Mesothelial cell of epicardium (in vitro differentiated cells): ENCODE data around the gene PITX3. TPM values are rescaled to one million over a fixed set of nuclear protein-coding genes. Genes with fewer than 3 reads are reported as not detected.

ENCODE experiments used
- DNase-seq, 2 experiments: peaks; one replicate each; pipeline ENCODE4 v3.0.0; 2021; ENCODE audit warnings: low spot score in 2 of 2; ENCODE audit not compliant: unreplicated experiment in 2 of 2
- H3K27ac Mint-ChIP-seq: 2 replicates; pipeline ENCODE4 v1.8.0; 2021; ENCODE audit warnings: mixed read lengths
- H3K27me3 Mint-ChIP-seq: 2 replicates; pipeline ENCODE4 v1.8.0; 2021; ENCODE audit warnings: low read depth, mixed read lengths
- H3K36me3 Mint-ChIP-seq: 2 replicates; pipeline ENCODE4 v1.8.0; 2021; ENCODE audit warnings: mixed read lengths
- H3K4me1 Mint-ChIP-seq: 2 replicates; pipeline ENCODE4 v1.8.0; 2021; ENCODE audit warnings: mixed read lengths
- H3K4me3 Mint-ChIP-seq: 2 replicates; pipeline ENCODE4 v1.8.0; 2021; ENCODE audit warnings: mild to moderate bottlenecking, moderate library complexity, mixed read lengths
- H3K9me3 Mint-ChIP-seq: 2 replicates; pipeline ENCODE4 v1.8.0; 2021; ENCODE audit warnings: mixed read lengths
- total RNA-seq: library from RNA; stranded (reverse); gene quantifications from 3 replicates; pipeline ENCODE4 v1.2.1, GENCODE V29; 2021
- TF ChIP-seq, protein P1 (sequence below): fragments of 200-600 bp; sonication (generic); IDR thresholded peaks from one replicate; pipeline ENCODE4 v1.5.0; 2021; ENCODE audit warnings: antibody characterized with exemption; ENCODE audit not compliant: unreplicated experiment

PITX3 gene
- total RNA-seq, 1 donor from 2014 or later = not detected

DNA sequence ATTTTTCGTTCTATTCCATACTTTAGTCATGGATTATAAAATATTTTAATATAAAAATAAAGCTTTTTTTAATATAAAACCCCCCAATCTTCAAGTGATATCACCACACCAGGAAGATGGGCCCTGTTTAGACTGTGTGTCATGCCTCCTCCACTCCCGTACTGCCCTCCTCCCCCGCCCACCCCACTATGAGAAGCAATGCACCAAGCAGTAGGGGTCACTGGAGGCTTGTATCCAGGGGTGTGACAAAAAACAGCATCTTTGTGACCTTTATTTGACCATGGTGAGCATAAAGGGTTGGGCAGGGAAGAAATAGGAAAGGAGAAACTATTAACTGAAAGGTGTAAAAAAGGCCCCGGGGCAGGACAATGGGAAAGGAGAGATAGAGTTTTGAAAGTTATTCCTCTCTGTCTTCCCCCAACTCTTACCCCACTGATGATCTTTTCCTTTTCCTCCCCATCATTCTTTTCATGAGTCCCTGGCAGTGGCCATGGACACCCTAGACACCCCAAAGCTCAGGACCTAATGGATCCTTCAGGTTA is 3.5 kb downstream of the PITX3 start:
- H3K27ac Mint-ChIP-seq = no peak overlapping the region
- H3K27me3 Mint-ChIP-seq = peaks cover 93% of the 10 kb centered on the region
- H3K9me3 Mint-ChIP-seq = no peaks in the 10 kb centered on the region
- H3K4me1 Mint-ChIP-seq = peaks cover 11% of the 10 kb centered on the region
- H3K36me3 Mint-ChIP-seq = no peaks in the 10 kb centered on the region
- no peak overlapping the region for H3K4me3 Mint-ChIP-seq
- TF ChIP-seq, protein P1, sequence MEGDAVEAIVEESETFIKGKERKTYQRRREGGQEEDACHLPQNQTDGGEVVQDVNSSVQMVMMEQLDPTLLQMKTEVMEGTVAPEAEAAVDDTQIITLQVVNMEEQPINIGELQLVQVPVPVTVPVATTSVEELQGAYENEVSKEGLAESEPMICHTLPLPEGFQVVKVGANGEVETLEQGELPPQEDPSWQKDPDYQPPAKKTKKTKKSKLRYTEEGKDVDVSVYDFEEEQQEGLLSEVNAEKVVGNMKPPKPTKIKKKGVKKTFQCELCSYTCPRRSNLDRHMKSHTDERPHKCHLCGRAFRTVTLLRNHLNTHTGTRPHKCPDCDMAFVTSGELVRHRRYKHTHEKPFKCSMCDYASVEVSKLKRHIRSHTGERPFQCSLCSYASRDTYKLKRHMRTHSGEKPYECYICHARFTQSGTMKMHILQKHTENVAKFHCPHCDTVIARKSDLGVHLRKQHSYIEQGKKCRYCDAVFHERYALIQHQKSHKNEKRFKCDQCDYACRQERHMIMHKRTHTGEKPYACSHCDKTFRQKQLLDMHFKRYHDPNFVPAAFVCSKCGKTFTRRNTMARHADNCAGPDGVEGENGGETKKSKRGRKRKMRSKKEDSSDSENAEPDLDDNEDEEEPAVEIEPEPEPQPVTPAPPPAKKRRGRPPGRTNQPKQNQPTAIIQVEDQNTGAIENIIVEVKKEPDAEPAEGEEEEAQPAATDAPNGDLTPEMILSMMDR = no peak
- DNase-seq = no peak

DNA sequence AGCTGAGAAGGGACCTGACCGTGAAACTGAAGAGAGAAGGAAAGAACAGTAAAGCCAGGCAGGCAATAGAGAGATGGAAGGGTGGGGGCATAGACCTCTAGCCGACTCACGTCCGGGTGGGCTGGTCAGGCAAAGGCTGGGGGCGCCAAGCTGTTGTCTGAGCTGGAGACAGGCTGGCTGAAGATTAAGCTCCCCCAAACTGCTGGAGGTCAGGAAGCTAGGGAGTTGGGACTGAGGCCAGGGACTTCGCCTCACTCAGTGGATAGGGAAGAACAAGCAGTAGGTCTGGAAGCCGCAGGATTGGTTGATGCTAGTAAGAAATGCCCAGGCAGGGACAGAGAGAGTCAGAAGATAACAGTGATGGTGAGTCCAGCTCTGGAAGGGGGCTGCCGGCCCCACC is 5.3 kb downstream of the PITX3 start:
- Mint-ChIP-seq H3K36me3 (no peaks in the 10 kb centered on the region), H3K27me3 (peaks cover 96% of the 10 kb centered on the region), H3K4me3 (no peak overlapping the region), H3K27ac (no peak overlapping the region), H3K9me3 (no peaks in the 10 kb centered on the region), H3K4me1 (peaks cover 5% of the 10 kb centered on the region)
- TF ChIP-seq, protein P1 = no peak
- no peak for DNase-seq

DNA sequence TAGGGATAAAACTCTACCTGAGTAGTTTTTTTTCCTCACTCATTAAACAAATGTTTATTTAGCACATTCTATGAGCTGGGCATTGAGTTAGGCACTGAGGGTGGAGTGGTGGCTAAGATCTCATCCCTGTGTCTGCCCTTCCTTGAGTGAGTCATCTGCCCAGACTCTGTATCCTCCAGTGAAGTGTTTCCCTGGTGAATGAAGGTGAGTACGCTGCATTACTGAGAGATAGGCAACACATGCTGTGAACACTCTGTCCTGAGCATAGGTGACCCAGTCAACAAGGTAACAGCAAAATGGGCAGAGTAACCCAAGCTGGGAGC is 5.8 kb downstream of the PITX3 start:
- Mint-ChIP-seq H3K27ac (no peak overlapping the region), H3K4me3 (no peak overlapping the region)
- TF ChIP-seq, protein P1 = no peak

DNA sequence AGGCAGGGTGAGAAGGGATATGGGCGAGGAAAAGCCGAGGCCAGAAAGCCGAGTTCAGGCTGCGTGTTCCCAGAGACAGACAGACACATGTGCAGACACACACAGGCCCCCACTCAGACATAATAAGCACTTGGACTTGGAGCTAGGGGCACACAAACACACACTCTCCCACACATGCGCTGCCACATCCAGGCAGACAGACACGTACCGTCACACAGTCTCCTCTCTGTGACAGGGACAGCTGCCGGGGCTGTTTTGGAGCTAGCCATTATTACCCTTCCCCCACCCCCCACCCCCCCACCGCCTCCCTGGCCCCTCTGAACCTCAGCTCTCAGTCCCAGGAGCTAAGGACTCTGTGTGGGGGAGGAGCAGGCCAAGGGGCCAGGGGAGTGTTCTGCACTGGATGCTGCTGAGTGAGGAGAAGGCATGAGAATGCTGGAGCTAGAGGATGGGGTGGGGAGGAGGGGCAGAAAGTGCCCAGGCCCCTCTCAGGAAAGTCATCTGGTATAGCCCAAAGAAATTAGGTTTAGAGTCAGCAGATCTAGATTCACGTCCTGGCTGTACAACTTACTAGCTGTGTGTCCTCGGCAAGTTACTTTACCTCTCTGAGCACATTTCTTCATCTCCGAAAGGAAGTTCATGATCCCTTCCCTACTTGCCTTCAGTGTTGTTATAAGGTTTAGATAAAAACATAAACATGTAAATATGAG is 6.3 kb downstream of the PITX3 start:
- Mint-ChIP-seq H3K27ac (no peak overlapping the region), H3K27me3 (peaks cover 96% of the 10 kb centered on the region), H3K36me3 (no peaks in the 10 kb centered on the region), H3K9me3 (no peaks in the 10 kb centered on the region), H3K4me3 (no peak overlapping the region), H3K4me1 (peaks cover 2% of the 10 kb centered on the region)
- TF ChIP-seq, protein P1 = no peak
- no peak for DNase-seq

More for the DNA sequence above, 5.8 kb downstream of the PITX3 start:
- Mint-ChIP-seq H3K9me3 (no peaks in the 10 kb centered on the region), H3K36me3 (no peaks in the 10 kb centered on the region), H3K4me1 (peaks cover 3% of the 10 kb centered on the region), H3K27me3 (peaks cover 96% of the 10 kb centered on the region)
- DNase-seq = no peak

- no peaks in the 10 kb centered on the region for H3K36me3 Mint-ChIP-seq
- H3K4me3 Mint-ChIP-seq = no peak overlapping the region
- H3K27me3 Mint-ChIP-seq = peaks cover 96% of the 10 kb centered on the region
- H3K9me3 Mint-ChIP-seq = no peaks in the 10 kb centered on the region
- TF ChIP-seq, protein P1 = no peak
- H3K27ac Mint-ChIP-seq = no peak overlapping the region
- DNase-seq = no peak
- H3K4me1 Mint-ChIP-seq = peaks cover 6% of the 10 kb centered on the region
These were observed 7.3 kb downstream of the PITX3 start for GRCh38 chr10:102233997-102234396.
